Measurements from ENCODE around the gene ELF5. TPM values are rescaled to one million over a fixed set of nuclear protein-coding genes. Genes with fewer than 3 reads are reported as not detected.

The ELF5 gene
- total RNA-seq: 0.35 TPM in 1 of 2 replicates, not detected in the other

- DNase-seq (ENCODE audit: low read depth): no peak
Observed at GRCh38 chr11:34513682-34514449, at the start of gene ELF5. TSS of gene ELF5 (minus strand) at chr11:34513794. CDS start at chr11:34505749, 8,045 bp downstream.

GRCh38 chr11:34562976-34563375 is 49.4 kb upstream of the ELF5 start:
- DNase-seq (ENCODE audit: low read depth): no peak

DNA sequence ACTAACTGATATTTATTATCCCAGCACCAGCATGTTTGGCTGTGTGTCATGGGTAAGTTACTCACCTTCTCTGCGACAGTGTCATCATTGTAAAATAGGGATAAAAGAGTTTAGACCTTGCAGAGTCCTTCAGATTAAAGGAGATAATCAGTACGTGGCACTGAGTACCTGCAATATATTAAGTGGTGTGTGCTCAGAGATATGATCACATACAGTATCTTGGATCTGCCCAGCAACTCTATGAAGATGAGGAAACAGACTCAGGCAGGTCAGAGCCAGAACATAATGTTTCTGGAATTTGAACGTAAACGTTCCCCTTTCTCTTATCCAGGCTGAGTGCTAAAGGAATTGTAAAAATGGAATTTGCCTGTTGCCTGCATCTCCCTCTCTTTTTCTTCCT is 46.9 kb upstream of the ELF5 start:
- no peak for DNase-seq (ENCODE audit: low read depth)

GRCh38 chr11:34558673-34559072 is 45.1 kb upstream of the ELF5 start:
- peak; percentile 23 for DNase-seq (ENCODE audit: low read depth)

GRCh38 chr11:34558211-34558610 is 44.6 kb upstream of the ELF5 start:
- peak; percentile 45 for DNase-seq (ENCODE audit: low read depth)

GRCh38 chr11:34552270-34552669 is 38.7 kb upstream of the ELF5 start:
- no peak for DNase-seq (ENCODE audit: low read depth)

- DNase-seq (ENCODE audit: low read depth): peak; percentile 30
Observed at GRCh38 chr11:34549271-34549670, 35.7 kb upstream of the ELF5 start.

GRCh38 chr11:34548278-34548677 is 34.7 kb upstream of the ELF5 start:
- no peak for DNase-seq (ENCODE audit: low read depth)

DNA sequence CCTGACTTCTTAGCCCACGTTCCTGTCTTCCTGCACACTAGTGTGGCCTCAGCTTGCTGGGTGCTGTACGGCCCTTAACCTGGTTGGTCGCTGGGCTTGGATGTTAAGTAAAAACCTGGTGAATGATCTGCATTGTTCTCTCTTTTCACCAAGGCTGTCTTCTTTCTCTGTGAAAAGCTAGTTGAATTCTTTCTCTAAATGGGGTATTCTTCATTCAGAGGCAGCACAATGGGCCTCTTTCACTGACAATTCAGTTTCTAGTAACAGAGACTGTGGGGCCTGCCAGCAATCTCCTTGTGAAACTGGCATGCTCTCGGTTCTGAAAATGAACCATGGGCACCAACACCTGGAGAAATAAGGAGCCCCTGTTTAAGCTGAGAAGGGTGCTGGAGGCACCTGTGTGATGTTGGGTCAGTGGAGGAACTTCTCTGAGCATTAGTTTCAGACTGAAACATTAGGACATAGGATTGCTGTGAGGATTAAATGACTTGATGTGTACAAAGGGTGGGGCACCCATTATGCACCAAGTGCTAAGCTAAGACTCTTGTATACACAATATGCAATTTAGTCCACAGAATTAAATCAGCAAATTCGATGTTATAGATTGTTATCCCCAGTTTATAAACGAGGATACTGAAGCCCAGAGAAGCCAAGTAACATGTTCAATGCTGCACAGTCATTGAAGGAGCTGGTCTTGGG is 33.1 kb upstream of the ELF5 start:
- no peak for DNase-seq (ENCODE audit: low read depth)

DNA sequence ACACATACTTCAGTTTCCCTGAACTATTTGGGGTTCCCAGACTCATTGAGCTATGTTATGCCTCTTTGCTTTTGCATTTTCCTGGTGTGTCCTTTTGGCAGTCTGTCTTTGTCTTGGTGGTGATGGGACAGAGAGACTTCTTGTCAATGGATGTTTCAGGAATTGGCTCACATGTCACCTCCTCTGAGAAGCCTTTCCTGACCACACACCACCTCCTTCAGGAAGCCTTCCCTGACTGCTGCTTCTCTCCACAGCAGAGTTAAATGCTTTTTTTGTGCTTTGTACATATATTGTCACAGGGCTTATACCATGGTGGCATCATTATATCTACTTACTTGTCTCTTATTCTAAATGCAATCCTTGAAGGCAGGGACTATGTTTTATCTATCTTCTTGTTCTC is 28.5 kb upstream of the ELF5 start:
- no peak for DNase-seq (ENCODE audit: low read depth)

- no peak for DNase-seq (ENCODE audit: low read depth)
Observed at GRCh38 chr11:34540870-34541269, 27.3 kb upstream of the ELF5 start.

DNA sequence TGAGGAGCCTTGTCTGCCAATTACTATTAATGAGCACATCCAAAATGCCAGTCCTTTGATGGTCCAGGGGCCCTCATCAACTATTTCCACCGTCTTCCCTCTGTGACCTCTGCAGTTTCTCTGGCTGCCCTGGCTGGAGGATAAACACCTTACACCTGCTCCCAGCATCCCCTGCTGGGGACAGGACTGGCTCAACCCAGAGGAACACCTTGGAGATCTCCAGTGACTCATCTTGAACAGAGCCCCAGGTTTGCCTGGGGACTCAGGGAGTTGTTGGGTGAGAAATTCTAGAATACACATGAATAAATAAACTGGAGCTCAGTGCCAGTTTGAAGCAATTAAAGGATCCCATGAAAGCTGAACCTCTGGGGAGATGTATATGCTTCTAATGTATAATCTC is 24.0 kb upstream of the ELF5 start:
- DNase-seq (ENCODE audit: low read depth): peak; percentile 16

GRCh38 chr11:34536056-34536455 is 22.5 kb upstream of the ELF5 start:
- DNase-seq (ENCODE audit: low read depth): no peak

- no peak for DNase-seq (ENCODE audit: low read depth)
Observed at GRCh38 chr11:34534826-34535225, 21.2 kb upstream of the ELF5 start.

GRCh38 chr11:34531663-34532062 is 18.1 kb upstream of the ELF5 start:
- DNase-seq (ENCODE audit: low read depth): no peak

DNA sequence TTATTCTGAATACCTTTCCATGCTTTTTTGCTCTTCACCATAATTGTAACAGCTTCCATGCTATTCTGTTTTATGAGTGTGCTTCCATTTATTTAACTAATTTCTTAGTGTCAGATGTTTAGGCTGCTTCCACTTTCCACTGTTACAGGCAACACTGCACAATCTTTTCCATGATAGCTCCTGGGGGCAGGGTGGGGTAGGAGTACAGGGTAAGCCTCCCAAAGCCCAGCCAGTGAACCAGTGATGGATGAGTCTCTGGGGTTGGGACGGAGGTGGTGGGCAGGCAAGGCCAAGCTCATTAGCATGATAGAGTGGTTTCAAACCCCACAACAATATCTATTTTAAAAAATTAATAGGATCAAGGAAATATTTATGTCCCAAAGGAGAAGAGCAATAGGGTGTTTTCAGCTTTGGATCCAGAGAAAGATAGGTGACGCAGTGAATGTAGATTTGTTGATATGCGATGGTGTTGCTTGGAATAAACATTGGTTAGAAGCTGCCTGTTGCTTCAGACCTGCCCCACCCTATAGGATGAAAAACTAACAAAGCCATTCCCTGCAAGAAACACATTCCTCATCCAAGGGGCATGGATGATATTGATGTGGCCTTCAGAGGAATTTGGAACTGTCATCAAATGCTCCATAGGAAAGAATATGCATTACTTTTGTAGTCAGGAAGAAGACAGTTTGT is 17.1 kb upstream of the ELF5 start:
- no peak for DNase-seq (ENCODE audit: low read depth)

GRCh38 chr11:34529643-34530042 is 16.0 kb upstream of the ELF5 start:
- no peak for DNase-seq (ENCODE audit: low read depth)

DNA sequence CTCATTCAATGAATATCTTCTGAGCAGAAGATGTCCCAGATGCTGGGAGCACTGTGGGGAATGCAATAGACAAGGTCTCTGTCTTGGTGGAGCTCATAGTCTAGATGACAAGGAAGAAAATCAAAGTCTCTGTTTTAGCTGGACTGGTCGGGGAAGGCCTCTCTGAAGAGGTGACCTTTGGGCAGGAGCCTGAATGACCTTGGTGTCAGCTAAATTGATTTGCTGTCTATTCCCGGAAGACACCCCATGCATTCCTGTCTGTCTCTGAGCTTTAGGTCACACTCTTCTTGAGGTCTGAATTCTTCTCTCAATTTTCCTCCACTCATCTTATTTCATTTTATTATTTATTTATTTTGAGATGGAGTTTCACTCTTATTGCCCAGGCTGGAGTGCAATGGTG is 14.5 kb upstream of the ELF5 start:
- DNase-seq (ENCODE audit: low read depth): no peak

- no peak for DNase-seq (ENCODE audit: low read depth)
Observed at GRCh38 chr11:34525888-34526657, 12.5 kb upstream of the ELF5 start.

GRCh38 chr11:34525098-34525497 is 11.5 kb upstream of the ELF5 start:
- DNase-seq (ENCODE audit: low read depth): no peak

DNA sequence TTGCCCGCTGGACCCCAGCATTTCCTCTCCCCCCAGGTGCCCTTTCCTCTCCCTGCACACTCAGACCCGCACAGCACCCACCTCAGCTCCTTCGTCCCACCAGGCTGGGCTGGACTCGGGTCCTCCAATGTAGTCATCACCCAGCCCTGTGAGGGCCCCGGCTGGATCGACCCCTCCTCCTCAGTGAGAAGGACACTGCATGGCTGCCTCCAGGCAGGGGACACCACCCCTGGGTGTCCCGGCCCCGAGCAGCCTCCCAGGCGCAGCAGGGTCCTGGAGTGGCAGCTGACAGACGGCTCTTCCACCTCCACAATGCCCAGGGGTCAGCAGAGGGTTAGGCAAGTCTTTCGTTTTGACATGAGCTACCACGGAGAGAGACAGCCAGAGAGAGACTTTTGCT is 11.1 kb upstream of the ELF5 start:
- DNase-seq (ENCODE audit: low read depth): no peak

- no peak for DNase-seq (ENCODE audit: low read depth)
Observed at GRCh38 chr11:34523053-34523452, 9.5 kb upstream of the ELF5 start.
